Non-pigmented ciliary epithelial cell (primary cell): ENCODE measurements around the gene DYSF.

Experiments used
- DNase-seq: peaks from one replicate; pipeline ENCODE4 v3.0.0-alpha.2; 2010; ENCODE audit warnings: low read depth

DYSF gene

DNA sequence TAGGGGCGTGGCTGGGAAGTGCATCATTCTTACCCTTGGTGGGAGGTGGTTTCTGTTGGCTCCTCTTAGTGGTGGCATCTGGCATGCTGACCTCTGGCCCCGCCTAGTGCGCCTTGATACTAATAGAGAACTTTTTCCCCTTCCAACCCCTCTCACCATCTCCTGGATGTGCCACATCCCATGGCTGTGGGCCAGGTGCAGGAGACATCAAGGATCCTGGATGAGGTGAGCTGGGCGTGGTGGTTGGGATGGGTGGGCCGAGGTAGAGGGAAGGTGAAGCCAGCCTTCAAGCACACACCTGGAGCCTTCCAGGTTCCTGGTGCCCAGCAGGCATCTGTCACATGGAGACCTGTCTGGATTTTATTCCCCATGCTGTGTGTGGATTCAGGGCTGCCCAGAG lies 149.2 kb downstream of the DYSF start:
- DNase-seq: no peak

DNA sequence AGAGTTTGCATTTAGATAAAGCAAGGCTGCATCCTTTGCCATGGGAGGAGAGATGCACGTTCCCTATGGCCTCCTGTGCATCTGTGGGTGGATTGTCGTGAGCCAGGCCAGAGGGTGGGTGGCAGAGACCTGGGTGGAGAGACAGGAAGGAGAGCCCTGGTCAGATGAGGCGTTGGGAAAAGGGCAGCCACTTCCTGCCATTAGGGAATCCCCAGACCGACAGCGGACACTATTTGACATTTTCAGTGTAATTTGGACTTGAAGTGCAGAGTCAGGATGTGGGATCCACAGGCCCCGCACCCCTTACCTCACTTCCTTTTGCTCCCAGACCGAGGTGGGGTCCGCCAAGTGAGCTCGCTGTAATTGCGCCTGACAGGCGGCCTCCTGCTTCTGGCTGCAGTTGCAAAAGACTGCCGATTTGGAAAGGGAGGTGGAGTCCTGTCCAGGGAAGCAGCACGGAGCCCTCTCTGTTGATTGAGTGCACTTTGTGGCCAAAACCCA lies 150.0 kb downstream of the DYSF start:
- DNase-seq: no peak

DNA sequence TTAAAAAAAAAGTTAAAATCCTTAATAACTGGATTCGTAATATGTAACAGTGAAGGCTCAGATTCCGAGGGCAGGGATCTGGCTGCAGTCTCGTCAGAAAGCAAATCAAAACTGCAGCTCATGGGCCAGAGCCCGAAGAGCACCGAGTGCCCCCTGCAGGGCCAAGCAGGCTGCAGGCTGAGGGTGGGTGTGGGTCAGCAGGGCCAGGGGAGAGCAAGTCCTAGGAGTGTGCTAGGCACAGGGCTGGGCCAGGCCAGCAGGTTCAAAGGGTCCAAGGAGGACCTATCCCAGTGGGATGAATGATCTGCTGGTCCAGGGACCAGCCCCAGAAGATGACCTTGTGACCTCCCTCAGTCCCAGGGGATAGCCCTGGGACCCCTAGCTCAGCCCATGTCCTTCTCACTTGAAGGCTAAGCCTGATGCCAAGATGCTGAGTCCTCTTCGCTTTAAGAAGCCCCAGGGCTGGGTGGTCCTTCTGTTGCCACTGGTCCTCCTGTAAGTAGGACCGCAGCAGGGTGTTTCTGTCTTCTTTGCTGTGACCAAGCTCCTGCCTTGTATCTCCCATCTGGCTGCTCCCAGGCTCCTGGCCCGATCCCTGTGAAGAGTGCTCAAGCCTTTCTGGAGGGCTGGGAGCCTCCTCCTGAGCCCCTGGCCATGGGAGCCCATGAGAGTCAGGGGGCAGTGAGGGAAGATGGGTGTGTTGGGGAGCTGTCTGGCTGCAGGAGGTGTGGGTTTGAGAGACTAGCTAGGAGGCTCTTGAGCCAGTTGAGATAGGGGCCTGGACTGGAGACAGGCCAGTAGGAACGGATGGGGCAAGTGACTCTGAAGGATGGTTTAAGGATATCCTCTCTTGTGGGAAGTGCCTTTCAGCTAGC lies 150.7 kb downstream of the DYSF start:
- no peak for DNase-seq

DNA sequence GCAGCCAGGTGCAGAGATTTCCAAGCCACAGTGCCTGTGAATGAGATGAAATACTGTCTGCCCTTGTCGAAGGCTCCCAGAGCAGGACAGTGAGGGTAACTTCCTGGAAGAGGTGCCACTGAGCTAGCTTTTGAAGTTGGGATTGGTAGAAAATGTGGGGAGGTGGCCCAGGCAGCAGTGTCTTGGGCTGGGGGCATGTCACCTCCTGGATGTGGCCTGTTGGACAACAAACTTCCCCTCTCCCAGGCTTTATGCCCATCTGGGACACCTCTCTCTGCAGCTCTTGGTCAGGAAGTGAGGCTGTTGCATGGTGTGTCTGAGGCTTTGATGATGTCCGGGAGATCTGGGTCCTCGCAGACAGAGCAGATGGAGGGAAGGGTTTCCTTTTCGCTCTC lies 151.4 kb downstream of the DYSF start:
- DNase-seq: no peak

DNA sequence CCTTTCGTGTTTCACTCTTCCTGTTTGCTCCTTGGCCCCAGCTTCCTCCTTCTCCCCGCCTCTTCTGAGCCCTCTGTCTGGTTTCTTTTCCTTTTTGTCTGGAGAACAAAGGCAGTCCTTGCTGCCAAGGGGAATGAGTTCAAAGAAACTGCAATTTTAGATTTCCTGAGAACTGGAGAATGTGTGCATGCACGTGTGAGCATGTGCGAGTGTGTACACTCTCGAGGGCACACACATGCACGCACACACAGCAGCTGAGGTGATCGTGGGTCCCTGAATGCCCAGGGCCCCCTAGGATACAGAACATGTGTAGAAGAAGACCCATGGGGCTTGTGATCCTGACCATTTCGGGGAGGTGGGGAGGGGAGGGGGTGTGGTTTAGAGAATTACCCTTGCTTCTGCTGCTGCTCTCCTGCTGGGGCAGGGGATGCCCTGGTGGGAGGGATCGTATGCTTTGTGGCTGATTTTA lies 151.8 kb downstream of the DYSF start:
- no peak for DNase-seq

DNA sequence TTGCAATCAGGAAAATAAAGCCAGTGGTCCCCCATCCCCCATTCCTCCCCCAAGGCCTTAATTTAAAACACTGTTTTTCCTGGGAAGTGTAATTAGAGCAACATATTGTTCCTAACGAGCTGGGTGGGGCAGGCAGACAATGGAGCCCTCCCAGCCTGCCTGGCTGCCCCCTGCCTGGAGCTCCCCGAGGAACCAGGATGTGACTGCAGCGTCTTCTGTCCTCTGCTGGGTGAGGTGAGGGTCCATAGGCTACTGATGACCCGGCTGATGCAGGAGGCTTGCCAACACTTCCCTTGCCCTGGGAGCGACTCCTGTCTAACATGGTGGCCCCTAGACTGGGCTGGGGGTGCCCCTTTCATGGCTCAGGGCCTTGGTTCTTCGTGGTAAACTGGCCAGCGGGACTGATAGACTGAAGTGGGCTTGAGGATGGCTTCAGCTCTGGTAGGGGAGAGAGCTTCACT lies 152.4 kb downstream of the DYSF start:
- no peak for DNase-seq

DNA sequence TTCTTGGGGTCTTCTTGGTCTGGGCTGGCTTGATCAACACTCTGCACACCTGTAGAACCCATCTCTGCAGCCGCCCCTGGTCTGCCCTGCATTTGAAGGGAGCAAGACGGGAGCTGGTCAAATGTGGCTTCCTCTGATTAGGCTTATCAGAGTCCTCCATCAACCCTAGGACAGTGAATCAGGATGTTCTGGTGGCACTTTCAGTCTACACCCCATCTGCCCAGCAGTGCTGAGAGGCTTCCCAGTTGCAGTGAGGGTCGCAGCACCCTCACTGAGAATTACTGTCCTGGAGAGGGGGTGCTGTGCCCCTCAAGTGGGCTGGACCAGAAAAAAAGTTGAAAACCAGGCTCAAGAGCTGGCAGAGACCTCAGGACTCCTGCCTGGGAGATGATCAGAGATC lies 152.9 kb downstream of the DYSF start:
- DNase-seq: no peak

DNA sequence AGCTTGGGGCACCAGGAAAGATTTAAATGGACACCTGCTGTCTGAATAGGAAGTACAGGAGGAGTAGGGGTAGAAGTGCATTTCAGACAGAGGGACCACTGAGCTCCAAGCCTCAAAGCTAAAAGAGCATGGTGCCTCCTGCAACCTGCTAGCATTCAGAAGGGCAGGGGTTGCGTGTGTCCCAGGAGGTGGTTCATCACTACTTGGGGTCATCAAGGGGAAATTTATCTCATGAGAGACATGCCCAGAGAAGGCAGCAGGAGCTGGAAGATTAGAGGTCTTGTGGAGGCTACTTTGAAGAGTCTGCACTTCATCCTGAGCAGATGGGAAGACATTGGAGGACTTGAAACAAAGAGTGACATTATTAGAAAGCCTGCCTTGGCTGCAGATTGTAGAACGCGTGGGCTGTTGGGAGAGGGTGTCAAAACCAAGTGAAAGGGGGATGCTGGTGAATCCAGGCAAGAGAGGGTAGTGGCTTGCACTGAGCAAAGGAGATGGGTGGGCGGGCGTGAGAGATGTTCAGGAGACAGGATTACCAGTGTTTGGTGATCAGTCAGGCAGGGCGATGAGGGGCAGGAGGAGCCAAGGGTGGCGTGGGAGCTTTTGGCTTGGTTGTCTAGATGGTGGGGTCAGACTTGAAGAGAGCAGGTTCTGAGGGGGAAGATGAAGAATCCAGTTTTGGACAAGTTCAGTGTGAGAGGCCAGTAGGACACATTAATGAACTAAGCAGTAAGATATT lies 154.0 kb downstream of the DYSF start:
- DNase-seq: no peak

DNA sequence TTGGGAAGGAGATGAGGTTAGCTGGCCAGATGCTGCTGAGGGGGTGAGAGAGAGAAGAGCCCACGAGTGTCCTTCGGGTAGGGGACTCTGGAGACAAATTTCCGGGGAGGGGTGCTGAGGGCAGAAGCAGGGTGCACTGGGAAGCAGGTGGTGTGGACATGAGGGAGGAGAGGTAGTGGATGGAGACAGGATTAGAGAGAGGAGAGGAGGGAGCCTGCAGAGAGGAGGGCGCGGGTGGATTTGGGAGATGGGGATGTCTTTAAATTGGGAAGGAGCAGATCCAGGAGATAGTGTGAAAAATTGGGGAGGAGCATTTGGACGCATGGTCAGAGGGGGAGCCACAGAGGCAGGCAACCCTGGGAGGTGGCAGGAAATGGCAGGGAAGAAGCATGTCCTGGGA lies 154.7 kb downstream of the DYSF start:
- no peak for DNase-seq

DNA sequence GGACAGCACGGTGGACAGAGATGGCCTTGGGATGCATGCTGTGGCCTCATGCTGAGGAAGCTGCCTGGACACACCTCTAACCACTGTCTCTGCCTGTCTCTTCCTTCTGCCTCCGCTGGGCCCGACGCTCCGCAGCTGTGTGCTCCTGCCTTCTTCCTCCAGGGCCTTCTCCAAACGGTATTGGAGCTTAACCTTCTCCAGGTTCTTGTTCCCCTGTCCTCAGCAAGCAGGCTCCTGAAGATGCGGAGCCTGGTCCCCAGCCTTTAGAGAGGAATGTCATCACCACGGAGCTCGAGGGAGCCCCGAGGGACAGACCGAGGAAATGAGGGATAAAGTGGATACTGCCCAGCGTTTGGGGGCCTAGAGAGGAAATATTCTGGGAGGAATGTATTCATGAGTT lies 155.1 kb downstream of the DYSF start:
- no peak for DNase-seq

DNA sequence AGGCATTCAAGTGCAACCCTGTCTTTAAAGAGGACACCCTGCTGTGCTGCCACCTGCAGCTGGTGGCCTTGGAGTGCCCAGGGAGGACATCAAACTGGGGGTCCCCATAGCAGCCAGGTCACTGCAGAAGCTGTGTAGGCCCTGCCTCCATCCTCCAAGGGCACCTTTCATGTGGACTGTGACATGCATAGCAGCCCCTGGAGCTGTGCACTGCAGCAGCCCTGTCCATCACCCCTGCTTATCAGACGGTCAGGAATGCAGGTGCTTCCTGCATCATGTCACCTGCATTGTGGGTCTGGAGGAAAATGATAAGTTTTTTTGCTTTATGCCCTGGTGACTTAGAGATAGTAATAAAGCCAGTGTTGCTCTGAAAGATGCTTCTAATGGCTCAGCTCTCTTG lies 155.7 kb downstream of the DYSF start:
- DNase-seq: no peak

DNA sequence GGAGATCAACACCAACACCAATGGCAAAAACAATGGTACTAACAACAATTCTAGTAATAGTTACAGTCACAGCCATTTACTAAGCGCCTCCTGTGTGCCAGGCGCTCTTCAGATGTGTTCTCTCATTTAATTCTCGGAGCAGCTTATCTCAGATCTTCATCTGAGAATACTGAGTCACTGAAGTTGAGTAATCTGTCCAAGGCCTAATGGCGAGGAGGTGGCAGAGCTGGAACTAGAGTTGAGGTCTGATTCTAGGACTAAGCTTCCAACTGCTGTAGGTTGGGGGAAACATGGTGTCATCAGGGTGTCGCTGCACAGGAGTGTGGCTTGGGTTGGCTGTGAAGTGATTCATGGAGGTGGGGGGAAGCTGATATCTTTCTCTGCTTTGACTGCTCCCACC lies 156.1 kb downstream of the DYSF start:
- DNase-seq: no peak

DNA sequence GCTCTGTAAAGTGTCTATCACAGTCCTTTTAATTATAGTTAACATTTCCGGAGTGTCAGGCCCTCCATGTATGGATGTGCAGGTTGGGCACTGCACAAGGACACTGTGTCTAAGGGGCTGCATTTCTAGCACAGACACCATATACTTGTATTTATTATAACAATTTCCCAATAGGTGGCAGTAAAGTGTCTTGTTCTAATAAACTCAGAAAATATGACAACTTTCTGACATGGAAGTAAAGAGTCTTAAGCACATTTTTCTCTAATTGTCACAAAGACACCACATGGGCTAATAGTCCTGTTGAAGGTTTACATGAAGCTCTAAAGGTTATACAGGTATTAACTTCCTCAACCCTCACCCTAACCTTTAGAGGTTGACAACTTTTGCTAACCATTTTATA lies 156.6 kb downstream of the DYSF start:
- no peak for DNase-seq

DNA sequence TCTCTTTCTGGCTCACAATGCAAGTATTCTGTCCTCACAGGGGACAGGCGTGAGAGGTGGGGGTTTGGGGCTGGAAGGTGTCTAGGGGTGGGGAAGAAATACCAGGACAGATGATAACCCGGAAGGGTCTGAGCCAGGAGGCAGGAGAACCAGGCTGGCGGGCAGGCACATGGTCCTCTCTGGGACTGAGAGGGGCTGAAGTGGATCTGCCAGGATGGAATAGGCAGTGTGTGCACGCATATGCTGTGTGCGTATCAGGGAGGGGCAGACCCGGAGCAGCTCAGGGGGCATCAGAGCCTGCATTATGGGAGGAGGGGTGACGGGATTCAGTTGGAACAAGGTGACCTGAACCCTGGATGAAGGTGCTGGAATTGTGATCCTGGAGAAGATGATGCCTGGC lies 157.3 kb downstream of the DYSF start:
- DNase-seq: no peak

DNA sequence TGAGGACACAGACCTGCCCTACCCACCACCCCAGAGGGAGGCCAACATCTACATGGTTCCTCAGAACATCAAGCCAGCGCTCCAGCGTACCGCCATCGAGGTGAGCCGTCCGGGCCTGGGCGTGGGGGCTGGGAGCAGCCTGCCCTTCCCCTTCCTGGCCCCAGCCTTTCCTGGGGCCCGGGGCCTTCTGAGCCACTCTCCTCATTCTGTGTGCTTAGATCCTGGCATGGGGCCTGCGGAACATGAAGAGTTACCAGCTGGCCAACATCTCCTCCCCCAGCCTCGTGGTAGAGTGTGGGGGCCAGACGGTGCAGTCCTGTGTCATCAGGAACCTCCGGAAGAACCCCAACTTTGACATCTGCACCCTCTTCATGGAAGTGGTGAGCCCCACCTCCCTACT lies 157.9 kb downstream of the DYSF start:
- no peak for DNase-seq

DNA sequence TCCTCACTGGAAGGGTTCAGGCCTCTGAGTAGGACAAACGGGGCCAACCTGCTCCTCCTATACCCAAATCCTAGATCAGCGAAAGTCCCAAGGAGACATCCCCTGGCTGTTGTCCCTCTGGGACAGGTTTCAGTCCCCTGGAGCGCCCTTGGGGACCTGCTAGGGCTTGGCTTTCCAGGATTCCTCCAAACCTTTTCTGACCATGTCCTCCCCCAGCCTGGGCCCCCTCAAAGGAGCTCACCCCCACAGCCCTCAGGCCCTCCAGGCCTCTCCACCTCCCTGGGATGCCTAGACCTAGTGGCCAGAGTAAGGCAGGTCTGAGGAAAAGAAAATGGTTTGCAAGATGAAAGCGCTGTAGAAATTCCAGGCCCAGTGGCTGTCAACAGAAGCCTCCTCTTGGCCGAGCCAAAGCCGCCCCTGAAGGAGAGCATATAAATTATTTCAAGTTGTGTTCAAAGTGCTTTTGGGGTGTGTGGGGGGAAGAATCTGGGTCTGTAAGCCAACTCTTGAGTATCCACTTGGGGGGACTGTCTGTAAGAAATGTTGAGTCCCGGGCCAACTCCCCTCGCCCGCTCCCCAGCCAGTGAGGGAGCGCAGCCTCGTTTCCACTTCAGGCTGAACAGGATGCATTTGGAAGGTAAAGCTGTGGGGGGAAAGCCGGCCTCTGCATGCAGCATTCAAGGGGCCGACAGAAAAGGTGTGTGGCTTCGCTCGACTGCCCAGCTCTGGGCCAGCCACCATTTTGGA lies 158.6 kb downstream of the DYSF start:
- no peak for DNase-seq

DNA sequence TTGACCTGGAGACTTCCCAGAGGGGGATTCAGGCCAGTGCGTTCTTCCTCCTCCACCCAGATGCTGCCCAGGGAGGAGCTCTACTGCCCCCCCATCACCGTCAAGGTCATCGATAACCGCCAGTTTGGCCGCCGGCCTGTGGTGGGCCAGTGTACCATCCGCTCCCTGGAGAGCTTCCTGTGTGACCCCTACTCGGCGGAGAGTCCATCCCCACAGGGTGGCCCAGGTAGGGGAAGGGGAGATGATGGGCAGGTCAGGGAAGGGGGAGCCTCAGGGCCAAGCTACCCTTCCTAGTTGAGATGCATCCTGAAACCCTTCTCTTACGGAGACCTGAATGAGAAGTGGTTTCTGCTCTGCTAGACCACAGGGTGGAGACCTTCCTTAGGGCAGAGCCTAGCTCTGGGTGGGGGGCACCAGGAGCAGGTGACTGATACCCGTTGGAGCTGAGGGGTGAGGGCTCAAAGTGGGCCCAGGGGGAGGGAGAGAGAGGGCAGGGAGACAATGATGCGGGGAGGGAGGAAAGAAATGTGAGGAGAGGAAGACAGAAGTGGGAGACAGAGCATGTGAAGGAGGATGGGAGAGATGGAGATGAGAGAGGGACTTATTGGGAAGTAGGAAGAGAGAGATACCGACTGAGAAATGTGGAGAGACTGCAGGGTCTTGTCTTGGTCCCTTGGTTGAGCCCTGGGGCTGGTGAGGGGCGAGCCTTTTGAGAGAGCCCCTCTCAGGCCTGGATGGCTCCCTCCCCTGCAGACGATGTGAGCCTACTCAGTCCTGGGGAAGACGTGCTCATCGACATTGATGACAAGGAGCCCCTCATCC lies 159.4 kb downstream of the DYSF start:
- DNase-seq: no peak

DNA sequence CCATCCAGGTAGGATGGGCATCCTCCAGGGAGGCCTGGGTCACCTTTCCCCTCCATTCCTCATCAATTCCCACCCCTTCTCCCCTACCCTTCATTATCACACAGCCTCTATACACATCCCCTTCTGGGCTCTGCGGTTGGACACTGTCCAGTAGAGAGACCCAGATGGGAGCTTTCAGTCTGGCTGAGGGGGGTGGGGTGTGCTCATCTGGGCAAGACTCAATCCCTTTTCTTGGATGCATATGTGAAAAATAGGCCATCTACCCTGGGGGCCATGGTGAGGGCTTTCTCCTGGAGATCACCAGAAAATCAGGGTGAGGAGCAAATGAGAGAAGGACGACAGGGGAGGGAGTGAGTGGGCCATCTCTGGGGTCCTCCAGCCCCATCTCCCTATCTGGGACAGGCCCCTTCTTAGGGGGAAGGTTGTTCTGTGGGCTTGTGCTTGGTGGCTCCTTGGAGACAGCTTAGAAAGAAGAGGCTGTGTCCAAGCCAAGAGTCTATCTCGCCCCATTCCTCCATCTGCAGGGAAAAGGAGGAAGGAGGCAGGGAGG lies 160.1 kb downstream of the DYSF start:
- DNase-seq: no peak

DNA sequence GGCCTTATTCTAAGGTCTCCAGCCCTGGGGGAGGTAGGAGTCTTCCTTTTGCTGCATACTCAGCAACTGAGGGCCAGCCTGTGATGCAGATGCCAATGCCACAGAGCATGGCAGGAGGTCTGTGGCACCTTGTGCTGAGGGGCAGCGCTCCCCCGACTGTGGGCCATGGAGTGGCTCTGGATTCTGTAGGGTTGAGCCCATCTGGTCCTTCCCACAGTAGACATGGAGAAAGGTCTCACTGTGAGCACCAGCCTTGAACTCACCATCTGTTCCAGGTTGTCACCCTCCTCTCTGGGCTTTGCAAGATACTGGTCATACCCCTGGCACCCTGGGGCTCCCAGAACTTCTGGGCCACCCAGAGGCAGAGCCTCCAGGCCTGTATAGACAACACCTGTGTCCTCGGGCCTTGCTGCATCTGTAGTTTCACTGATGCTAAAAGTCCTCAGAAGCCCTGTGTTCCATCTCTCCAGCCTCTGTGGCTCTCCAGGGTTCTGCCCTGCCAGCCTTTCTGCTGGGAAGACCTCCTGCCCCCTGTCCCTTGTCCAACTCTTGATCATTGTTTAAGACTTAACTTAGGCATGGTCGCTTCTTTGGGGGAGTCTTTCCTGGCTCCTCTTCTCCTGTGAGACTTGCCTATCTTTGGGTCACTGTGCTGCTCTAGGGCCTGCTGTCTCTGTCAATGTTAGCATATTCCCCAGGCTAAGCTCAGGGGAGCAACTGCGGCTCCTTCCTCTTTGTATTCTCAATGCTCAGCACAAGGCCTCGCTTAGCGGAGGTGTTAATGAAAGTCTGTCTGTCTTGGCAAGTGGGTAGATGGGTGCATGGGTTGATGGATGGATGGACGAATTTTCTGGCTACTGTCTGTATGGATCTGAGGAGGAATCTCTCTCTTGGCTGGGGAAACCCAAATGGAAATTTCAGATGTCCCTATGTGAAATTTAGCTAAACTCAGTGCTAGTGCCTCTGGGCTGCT lies 160.9 kb downstream of the DYSF start:
- no peak for DNase-seq
